Tibial nerve (tissue), 4 donors: Measurements from ENCODE around the gene GSE1. TPM values are rescaled to one million over a fixed set of nuclear protein-coding genes. Genes with fewer than 3 reads are reported as not detected.

ENCODE experiments used
- DNase-seq, 2 donors: peaks; one replicate each; pipeline ENCODE4 v3.0.0-alpha.2; 2019; ENCODE audit warnings: low spot score in 2 of 2
- H3K27ac ChIP-seq, 4 donors: fragments of 200-600 bp; sonication (generic) in 3 of 4; one replicate each; pipeline ENCODE4 v1.5.1; 2017 to 2019; ENCODE audit warnings: mild to moderate bottlenecking in 1 of 4
- H3K27me3 ChIP-seq, 2 donors: fragments of 200-600 bp; sonication (generic) in 1 of 2; one replicate each; pipeline versions ENCODE4 v1.5.1 to v1.6.0; 2017 to 2019
- H3K36me3 ChIP-seq, 3 donors: fragments of 200-600 bp; sonication (generic); one replicate each; pipeline ENCODE4 v1.5.1; 2018 to 2019
- H3K4me1 ChIP-seq, 4 donors: fragments of 200-600 bp; sonication (generic) in 3 of 4; one replicate each; pipeline ENCODE4 v1.5.1; 2017 to 2019
- H3K4me3 ChIP-seq, 4 donors: fragments of 200-600 bp; sonication (generic) in 3 of 4; one replicate each; pipeline ENCODE4 v1.5.1; 2017 to 2019; ENCODE audit warnings: mild to moderate bottlenecking in 1 of 4, moderate library complexity in 1 of 4
- H3K9me3 ChIP-seq, 4 donors: fragments of 200-600 bp; sonication (generic) in 3 of 4; one replicate each; pipeline ENCODE4 v1.5.1; 2017 to 2019
- CTCF ChIP-seq, 5 experiments: fragments of 200-600 bp in 3 of 5; fragments of 450-650 bp in 2 of 5; sonication (generic) in 3 of 5; IDR thresholded peaks; one replicate each; pipeline ENCODE4 v1.5.1; 2016 to 2019; ENCODE audit warnings: antibody characterized with exemption in 5 of 5, mild to moderate bottlenecking in 3 of 5, moderate library complexity in 2 of 5
- EP300 ChIP-seq, 2 donors: sonication (generic); formaldehyde crosslinking; IDR thresholded peaks; one replicate each; pipeline ENCODE4 v1.6.1; 2017; ENCODE audit warnings: antibody characterized with exemption in 2 of 2, mild to moderate bottlenecking in 1 of 2
- POLR2A ChIP-seq, 2 donors: fragments of 450-650 bp; IDR thresholded peaks; one replicate each; pipeline ENCODE4 v1.6.1; 2017; ENCODE audit warnings: antibody characterized with exemption in 2 of 2, mild to moderate bottlenecking in 2 of 2, moderate library complexity in 2 of 2
- WGBS, 2 donors: methylation state at CpG; one replicate each; pipeline ENCODE4 v1.1.5; 2018; 5-methylcytosine and 5-hydroxymethylcytosine counted together
- total RNA-seq, 4 donors: library from RNA; depleted of rRNA; stranded (reverse); fragments of >200 nt; gene quantifications; one replicate each; pipeline ENCODE4 v1.1.0, GENCODE V29; 2016

Gene GSE1
- total RNA-seq, 4 donors from 2014 or later, result 65.1 to 147 (median 83.5) TPM

GRCh38 chr16:85661740-85662481 lies 48.8 kb downstream of the GSE1 start:
- no peak overlapping the region for H3K4me3 ChIP-seq
- WGBS, 2 donors, result 78 to 80% methylated on average over 21 to 24 of the region's 26 CpGs
- H3K27me3 ChIP-seq, result no peaks in the 10 kb centered on the region
- H3K9me3 ChIP-seq, result no peaks in the 10 kb centered on the region
- no peak for DNase-seq
- no peaks in the 10 kb centered on the region for H3K4me1 ChIP-seq
- TF ChIP-seq EP300 (IDR thresholded peaks at IDR 0.05), result no peak
- H3K27ac ChIP-seq, result no peak overlapping the region
- peaks cover 3 to 98% (median 55%) of the 10 kb centered on the region in 3 donors for H3K36me3 ChIP-seq

GRCh38 chr16:85662482-85662812 lies 49.3 kb downstream of the GSE1 start:
- Histone ChIP-seq H3K4me1 (no peaks in the 10 kb centered on the region), H3K9me3 (no peaks in the 10 kb centered on the region), H3K4me3 (no peak overlapping the region), H3K36me3 (peaks cover 3 to 98% (median 58%) of the 10 kb centered on the region in 3 donors), H3K27me3 (no peaks in the 10 kb centered on the region), H3K27ac (no peak overlapping the region)
- DNase-seq, result no peak
- TF ChIP-seq POLR2A (IDR thresholded peaks at IDR 0.05) (no peak), CTCF (IDR thresholded peaks at IDR 0.05) (no peak), EP300 (IDR thresholded peaks at IDR 0.05) (no peak)
- WGBS, 2 donors, result 83% methylated on average over 3 of the region's 3 CpGs; no CpG with 5 or more reads in 1 of the 2 donors

GRCh38 chr16:85662976-85663830 lies 50.1 kb downstream of the GSE1 start:
- 91 to 92% methylated on average over 37 to 38 of the region's 38 CpGs for WGBS, 2 donors
- no peak for TF ChIP-seq CTCF (IDR thresholded peaks at IDR 0.05)
- no peak for TF ChIP-seq EP300 (IDR thresholded peaks at IDR 0.05)
- Histone ChIP-seq H3K4me3 (no peak overlapping the region), H3K9me3 (no peaks in the 10 kb centered on the region), H3K27me3 (no peaks in the 10 kb centered on the region), H3K4me1 (no peaks in the 10 kb centered on the region), H3K27ac (no peak overlapping the region), H3K36me3 (peaks cover 3 to 98% (median 56%) of the 10 kb centered on the region in 3 donors)
- DNase-seq, result no peak

- H3K4me3 ChIP-seq, result no peak overlapping the region
- WGBS, 2 donors, result 71 to 78% methylated on average over 10 to 12 of the region's 12 CpGs
- no peak overlapping the region for H3K27ac ChIP-seq
- DNase-seq, result no peak
- TF ChIP-seq EP300 (IDR thresholded peaks at IDR 0.05), result no peak
- no peak for TF ChIP-seq CTCF (IDR thresholded peaks at IDR 0.05)
- no peak for TF ChIP-seq POLR2A (IDR thresholded peaks at IDR 0.05)
- H3K9me3 ChIP-seq, result no peaks in the 10 kb centered on the region
- peaks cover 3 to 98% (median 57%) of the 10 kb centered on the region in 3 donors for H3K36me3 ChIP-seq
- H3K27me3 ChIP-seq, result no peaks in the 10 kb centered on the region
- no peaks in the 10 kb centered on the region for H3K4me1 ChIP-seq
Measured at GRCh38 chr16:85663891-85664321, 50.8 kb downstream of the GSE1 start.

- WGBS, 2 donors, result 88 to 89% methylated on average over 27 of the region's 27 CpGs
- Histone ChIP-seq H3K27me3 (no peaks in the 10 kb centered on the region), H3K4me1 (no peaks in the 10 kb centered on the region), H3K9me3 (no peaks in the 10 kb centered on the region), H3K4me3 (no peak overlapping the region), H3K27ac (no peak overlapping the region), H3K36me3 (peaks cover 3 to 99% (median 61%) of the 10 kb centered on the region in 3 donors)
- DNase-seq, result no peak
- TF ChIP-seq CTCF (IDR thresholded peaks at IDR 0.05) (no peak), EP300 (IDR thresholded peaks at IDR 0.05) (no peak), POLR2A (IDR thresholded peaks at IDR 0.05) (no peak)
Measured at GRCh38 chr16:85664580-85665372, 51.7 kb downstream of the GSE1 start.
